ENCODE data around the gene SCAPER. TPM values are rescaled to one million over a fixed set of nuclear protein-coding genes. Genes with fewer than 3 reads are reported as not detected.
"Not testable (repeated sequence)": the region's sequence is repeated elsewhere in the genome, so short reads cannot be mapped to it uniquely, and the experiment has no call there.

Gene SCAPER
- total RNA-seq, 2 experiments from 2014 or later = 18.6 to 19.8 TPM

DNA sequence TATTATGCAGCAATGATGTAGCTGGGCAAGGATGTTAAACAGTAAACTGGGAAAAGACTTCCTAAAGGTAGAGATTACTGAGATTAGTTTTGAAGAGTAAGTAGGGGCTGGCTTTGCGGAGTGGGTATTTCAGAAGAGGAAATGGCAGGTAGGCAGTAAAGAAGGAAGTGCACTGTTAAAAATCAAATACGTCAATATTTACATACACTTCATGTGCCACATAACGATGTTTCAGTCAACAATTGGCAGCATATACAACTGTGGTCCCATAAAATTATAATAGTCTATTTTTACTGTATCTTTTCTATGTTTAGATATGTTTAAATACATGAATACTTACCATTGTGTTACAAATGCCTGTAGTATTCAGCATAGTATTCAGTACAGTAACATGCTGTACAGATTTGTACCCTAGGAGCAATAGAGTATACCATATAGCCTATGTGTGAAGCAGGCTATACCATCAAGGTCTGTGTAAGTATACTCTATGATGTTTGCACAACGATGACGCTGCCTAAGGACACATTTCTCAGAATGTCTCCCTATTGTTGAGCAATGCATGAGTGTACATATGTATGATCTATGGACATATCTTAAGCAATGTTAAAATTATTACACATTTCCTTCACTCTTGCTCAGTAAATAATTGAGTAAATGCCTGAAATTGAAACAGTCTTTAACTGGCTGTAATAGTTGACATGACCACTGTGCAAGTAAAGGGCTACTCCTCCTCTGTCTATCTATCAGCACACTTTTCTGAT, 371.9 kb downstream of the SCAPER start:
- ChIA-PET CTCF (no interaction called here), POLR2A (no interaction called here)

DNA sequence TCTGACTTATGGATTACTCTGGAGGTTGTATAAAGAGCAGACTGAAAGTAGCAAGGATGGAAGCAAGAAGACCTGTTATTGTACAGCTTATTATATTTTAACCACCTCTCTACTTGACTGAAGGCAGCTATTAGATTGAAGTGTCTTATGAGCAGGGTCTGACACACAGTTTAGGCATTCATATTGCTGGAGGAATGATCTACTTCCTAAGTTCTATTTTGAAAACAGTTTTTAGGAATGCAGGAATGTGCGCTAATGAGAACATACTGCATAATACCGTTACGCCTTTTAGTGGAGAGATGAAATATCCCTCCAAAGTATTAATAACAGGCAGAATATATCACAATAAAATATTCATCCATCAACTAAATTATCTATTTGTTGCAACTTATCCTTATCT, 375.2 kb downstream of the SCAPER start:
- POLR2A ChIA-PET = no interaction called here
- CTCF ChIA-PET = no interaction called here

DNA sequence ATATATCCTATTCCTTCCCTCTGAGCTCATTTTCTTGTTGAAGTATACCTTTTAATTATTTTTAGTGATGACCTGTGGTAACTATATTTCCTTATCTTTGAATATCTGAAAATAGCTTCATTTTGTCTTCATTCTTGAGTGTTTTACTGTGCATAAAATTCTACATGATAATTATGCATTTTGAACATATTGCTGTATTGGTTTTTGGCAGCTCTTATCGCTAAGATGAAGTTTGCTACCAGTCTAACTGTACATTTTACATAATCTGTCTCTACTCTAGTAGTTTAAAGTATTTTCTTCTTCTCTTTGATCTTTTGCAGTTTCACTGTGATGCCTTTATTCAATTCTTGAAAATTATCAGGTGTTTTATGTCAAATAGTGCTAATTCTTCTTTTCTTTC, 379.0 kb downstream of the SCAPER start:
- ChIA-PET POLR2A (no interaction called here), CTCF (no interaction called here)

DNA sequence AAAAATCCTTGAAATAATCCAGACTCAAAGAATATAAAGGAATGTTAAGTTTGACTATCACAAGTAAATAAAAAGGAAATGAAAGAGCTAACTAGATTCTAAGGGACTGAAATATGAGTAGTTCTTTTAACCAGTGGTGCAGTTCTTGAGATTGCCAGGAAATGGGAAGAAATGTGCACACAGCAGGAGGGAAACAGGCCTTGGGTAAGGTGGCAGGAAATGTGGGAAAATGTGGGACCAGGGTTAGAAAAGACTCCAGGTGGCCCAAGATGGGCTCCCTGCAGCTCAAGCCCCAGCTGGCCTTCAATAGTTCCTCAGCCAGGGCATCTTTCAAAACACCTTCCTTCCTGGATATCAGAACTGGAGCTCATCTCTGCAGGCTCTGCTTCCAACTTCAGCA, 387.2 kb downstream of the SCAPER start:
- POLR2A ChIA-PET = no interaction called here
- CTCF ChIA-PET = no interaction called here

DNA sequence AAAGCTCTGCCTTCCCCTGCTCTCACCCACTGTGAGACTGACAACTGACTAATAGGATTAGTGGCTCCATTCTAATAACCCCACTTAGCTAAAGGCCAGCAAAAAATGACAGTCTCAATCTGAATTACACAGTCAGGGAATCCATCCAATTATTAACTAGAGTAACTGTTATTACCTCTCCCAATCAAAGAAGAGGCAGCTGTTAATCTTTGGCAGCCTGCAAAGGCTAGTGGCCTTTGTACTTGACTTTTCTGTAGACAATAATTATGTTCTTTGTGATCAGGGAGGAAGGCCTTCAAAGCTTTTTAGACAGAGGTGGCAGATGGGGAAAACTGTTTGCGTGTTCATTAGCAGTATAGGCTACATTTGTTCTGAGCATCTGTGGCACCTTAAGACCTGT, 390.9 kb downstream of the SCAPER start:
- ChIA-PET POLR2A (no interaction called here), CTCF (no interaction called here)

DNA sequence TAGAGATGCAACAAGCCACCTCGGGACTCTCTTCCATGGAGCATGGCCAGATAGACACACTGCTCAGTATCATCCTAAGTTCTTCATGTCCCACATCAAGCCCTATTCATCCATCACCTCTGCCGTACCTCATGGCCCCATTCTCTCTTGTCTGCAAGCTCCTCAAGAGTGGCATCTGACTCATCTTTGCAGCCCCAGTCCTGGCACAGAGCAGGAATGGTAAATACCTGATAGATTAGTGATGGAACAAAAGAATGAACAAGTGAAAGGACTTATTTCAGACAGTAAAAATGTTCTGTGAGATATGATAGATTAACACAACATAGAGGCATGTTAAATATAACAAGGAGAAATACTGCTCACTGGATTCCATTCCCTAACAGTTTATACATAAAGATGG, 392.2 kb downstream of the SCAPER start:
- CTCF ChIA-PET = no interaction called here
- POLR2A ChIA-PET = no interaction called here

DNA sequence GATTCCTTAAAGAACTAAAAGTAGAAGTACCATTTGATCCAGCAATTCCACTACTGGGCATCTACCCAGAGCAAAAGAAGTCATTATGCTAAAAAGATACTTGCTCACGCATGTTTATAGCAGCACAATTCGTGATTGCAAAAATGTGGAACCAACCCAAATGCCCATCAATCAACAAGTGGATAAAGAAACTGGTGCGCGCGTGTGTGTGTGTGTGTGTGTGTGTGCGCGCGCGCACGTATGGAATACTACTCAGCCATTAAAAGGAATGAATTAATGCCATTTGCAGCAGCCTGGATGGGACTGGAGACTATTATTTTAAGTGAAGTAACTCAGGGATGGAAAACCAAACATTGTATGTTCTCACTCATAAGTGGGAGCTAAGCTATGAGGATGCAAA, 394.5 kb downstream of the SCAPER start:
- POLR2A ChIA-PET, CTCF ChIA-PET: not testable (repeated sequence)

DNA sequence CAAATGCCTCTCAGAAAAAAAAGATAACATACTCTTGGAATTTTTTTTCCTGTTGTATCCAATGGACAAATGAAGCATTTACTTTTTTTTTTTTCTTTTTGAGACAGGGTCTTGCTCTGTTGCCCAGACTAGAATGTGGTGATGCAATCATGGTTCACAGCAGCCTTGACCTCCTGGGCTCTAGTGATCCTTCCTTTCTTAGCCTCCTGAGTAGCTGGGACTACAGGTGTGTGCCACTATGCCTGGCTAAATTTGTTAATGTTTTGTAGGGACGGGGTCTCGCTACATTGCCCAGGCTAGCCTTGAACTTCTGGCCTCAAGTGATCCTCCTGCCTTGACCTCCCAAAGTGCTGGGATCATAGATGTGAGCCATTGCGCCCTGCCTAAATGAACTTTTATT, 401.3 kb downstream of the SCAPER start:
- ChIA-PET POLR2A (no interaction called here), CTCF (no interaction called here)

DNA sequence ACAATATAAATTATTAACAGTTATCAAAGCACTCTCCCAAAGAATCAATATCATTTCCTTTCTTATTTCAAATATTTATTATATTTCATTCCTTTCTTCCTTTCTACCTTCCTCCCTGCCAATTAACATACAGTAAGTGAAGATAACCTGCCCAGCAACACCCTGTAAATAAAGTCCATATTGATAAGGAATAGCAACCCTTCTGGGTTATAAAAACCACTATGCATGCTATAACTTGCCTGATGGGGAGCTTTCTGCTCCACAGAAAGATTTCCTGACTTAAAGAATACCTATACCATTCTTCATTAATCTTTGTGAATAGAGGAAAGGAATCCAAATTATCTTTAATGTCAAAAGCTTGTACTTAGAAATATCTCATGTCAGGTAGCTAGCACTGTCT, 402.0 kb downstream of the SCAPER start:
- POLR2A ChIA-PET = interaction anchor here (0.6 kb wide), 1 partner anchor 386 kb away, joined by 3 read pairs; no protein-coding TSS in a partner anchor
- CTCF ChIA-PET = no interaction called here

DNA sequence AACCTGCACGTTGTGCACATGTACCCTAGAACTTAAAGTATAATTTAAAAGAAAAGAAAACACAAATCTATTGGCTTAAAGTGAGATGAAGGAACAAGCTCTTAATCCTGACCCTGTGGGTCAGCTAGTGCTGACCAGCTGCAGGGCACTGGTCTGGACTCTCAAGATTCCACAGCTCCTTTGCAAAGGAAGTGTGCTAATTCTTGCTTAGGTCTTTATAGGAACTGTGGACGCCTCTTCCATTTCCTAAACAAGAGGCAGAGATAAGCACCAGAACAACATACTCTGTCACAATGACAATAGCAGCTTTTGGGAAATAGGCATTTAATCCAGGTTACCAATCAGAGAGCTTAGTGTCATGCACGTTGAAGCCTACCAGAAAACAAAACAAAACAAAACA, 402.5 kb downstream of the SCAPER start:
- POLR2A ChIA-PET = interaction anchor here (0.6 kb wide), 1 partner anchor 385 kb away, joined by 3 read pairs; no protein-coding TSS in a partner anchor
- CTCF ChIA-PET = no interaction called here

DNA sequence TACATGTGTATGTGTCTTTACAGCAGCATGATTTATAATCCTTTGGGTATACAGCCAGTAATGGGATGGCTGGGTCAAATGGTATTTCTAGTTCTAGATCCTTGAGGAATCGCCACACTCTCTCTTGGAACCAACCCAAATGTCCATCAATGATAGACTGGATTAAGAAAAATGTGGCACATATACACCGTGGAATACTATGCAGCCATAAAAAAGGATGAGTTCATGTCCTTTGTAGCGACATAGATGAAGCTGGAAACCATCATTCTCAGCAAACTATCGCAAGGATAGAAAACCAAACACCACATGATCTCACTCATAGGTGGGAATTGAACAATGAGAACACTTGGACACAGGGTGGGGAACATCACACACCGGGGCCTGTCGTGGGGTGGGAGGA, 403.0 kb downstream of the SCAPER start:
- CTCF ChIA-PET, POLR2A ChIA-PET: not testable (repeated sequence)

DNA sequence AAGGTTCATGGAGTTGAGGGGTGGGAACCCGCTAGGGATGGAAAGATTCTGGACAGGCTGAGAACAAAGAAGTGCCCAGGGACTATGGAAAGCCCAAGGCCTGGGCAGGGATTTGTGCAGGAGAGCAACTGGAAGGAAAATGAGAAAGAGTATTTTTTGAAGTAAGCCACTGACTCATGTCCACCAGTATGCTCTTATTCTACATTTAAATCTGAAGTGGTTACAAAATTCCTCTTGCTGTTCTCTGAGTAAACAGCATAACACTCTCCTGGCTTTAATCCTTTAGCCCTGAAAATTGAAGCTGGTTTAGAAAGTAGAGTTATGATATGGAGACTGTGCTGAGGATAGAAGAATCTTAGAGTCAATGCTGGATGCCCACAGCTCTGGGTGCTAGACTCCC, 403.4 kb downstream of the SCAPER start:
- ChIA-PET CTCF (interaction anchor here (0.5 kb wide), 1 partner anchor 267 kb away, joined by 4 read pairs; no protein-coding TSS in a partner anchor), POLR2A (no interaction called here)

DNA sequence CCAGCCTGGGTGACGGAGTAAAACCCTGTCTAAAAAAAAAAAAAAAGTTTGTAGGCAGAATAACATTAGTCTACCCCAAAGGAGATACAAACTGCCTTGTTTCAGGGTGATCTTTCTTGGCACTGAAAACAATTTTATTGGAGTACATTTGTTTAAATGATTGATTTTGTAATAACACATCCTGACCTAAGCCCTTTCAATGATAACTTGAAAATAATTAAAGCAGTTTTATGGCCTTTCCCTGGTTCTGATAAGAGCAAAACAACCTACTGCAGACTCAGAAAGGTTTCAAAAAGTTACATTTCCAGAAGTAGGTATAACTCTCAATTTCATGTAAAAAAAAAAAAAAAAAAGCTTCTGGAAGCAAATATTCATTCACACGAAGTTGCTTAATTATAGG, 404.1 kb downstream of the SCAPER start:
- CTCF ChIA-PET = no interaction called here
- POLR2A ChIA-PET = no interaction called here

DNA sequence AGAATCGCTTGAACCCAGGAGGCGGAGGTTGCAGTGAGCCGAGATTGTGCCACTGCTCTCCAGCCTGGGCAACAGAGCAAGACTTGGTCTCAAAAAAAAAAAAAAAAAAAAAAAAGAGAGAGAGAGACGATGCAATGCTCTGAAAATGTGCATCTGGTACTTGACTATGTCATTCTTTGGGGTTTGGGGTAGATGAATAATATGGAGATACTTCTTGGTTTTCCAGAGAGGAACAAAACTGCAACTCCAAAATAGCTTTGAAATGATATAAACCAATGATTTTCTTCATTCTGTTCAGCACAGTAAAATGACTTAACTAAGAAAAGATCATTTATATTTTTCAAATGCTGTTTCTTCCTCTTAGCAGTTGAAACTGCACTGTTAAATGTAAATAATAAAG, 409.7 kb downstream of the SCAPER start:
- POLR2A ChIA-PET = no interaction called here
- CTCF ChIA-PET = no interaction called here

DNA sequence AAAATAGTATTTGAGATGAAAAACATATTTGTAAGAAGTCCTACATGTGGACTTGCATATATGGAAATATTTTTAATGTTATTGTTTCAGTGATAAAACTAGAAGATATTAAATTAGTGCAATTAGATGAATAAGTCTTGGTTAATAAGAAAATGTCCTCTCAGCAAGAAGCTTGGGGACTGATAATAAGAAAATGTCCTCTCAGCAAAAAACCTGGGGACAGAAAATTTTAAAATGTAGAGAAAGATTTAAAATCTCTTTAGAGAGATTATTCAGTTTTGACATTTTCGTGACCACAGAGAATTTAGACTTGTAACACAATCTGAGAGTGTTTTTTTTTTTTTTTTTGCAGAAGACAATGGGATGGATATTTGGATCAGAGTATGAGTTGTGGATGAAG, 412.6 kb downstream of the SCAPER start:
- POLR2A ChIA-PET = no interaction called here
- CTCF ChIA-PET = no interaction called here

DNA sequence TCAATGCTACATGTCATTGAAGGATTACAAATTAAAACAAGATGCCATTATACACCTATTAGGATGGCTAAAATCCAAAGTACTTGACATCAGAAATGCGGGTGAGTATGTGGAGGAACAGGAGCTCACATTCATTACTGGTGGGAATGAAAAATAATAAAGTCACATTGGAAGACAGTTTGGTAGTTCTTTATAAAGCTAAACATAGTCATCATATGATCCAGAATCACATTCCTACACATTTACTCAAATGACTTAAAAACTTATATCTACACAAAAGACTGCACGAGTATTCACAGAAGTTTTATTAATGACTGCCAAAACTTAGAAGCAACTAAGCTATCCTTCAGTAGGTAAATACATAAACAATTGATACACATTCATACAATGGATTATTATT, 421.4 kb downstream of the SCAPER start:
- ChIA-PET POLR2A (no interaction called here), CTCF (no interaction called here)

DNA sequence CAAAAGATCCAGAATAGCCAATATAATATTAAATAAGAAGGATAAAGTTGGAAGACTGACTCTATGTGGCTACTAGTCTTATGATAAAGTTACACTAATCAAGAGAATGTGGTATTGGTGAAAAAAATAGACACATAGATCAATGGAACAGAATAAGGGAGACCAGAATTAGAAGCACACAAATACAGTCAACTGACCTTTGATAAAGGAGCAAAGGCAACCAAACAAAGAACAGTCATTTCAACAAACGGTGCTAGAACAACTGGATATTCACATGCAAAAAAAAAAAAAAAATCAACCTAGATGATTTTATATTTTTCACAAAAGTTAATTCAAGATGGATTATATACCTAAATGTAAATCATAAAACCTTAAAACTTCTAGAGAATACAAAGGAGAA, 422.1 kb downstream of the SCAPER start:
- POLR2A ChIA-PET = no interaction called here
- CTCF ChIA-PET = no interaction called here

DNA sequence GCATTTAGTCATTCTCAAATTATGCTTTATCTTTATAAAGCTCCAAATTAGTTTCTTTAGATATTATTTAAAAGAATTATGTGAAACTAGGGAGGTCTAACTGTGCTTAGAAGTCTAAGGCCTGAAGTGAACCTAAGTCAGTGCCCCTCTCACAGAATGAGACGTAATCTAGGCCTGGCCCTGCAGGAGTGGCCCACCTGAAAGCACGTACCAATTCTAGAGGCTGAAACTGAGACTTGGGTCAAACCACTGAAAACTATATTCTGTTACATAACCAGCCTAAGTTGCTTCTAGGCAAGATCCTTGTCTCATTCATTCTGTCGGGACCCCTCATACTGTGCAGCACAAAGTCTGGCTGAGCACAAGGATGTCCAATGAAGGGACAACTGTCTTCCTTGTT, 424.9 kb downstream of the SCAPER start:
- CTCF ChIA-PET = no interaction called here
- POLR2A ChIA-PET = no interaction called here

DNA sequence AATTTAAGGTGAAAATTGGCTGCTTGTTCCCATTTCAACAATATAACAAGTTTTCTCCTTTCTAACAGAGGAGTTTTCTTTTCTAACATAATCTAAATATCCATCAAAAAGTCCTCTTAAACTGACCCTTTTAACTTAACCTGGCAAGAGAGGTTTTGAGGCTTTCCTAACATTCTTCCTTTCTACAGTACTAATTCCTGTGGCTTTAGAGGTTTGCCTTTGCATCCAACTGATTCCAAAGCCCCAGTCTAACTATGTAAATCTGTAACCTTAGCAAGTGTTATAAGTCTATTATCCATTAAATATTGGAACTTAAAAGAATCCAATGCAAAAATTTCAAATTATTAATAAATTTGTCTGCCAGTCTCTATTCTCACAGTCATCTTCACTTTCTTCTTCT, 434.4 kb downstream of the SCAPER start:
- ChIA-PET CTCF (no interaction called here), POLR2A (no interaction called here)

DNA sequence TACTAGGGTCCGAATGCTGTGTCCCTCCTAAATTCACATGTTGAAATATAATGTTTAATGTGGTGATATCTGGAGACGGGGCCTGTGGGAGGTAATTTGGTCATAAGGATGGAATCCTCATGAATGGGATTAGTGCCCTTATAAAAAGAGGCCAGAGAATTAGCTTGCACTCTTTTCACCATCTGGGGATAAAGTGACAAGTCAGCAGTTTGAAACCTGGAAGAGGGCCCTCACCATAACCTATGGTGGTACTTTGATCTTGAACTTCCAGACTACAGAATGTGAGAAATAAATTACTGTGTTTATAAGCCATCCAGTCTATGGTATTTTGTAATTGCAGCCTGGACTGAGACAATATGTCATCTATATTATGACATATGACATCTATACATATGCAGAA, 436.4 kb downstream of the SCAPER start:
- ChIA-PET CTCF (no interaction called here), POLR2A (no interaction called here)

DNA sequence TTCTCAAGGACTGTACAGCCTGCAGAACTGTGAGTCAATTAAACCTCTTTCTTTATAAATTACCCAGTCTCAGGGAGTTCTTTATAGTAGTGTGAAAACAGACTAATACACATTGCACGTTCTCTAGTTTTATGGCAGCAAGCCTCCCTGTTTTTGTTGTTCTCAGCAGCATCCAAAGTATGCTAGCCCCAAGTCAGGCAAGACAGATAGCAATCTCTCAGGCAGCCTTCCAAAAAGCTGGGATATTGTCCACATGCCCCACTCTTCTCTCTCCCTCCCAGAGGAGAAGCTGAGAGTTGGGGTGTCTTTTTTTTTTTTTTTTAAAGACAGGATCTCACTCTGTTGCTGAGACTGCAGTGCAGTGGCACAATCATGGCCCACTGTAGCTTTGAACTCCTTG, 438.0 kb downstream of the SCAPER start:
- POLR2A ChIA-PET = no interaction called here

DNA sequence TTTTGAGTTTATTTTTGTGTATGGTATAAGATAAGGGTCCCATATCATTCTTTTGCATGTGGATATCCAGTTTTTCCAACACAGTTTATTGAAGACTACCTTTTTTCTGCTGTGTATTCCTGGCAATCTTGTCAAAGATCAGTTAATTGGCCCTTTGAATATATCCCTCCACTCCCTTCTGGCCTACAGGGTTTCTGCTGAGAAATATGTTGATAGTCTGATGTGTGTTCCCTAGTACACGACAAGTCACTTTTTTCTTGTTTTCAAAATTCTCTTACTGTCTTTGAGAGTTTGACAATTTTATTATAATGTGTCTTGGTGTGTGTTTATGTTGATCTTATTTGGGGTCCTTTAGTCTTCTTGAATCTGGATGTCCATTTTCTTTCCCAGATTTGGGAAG, 439.4 kb downstream of the SCAPER start:
- CTCF ChIA-PET = no interaction called here

More for the DNA sequence above, 438.0 kb downstream of the SCAPER start:
- CTCF ChIA-PET = no interaction called here

DNA sequence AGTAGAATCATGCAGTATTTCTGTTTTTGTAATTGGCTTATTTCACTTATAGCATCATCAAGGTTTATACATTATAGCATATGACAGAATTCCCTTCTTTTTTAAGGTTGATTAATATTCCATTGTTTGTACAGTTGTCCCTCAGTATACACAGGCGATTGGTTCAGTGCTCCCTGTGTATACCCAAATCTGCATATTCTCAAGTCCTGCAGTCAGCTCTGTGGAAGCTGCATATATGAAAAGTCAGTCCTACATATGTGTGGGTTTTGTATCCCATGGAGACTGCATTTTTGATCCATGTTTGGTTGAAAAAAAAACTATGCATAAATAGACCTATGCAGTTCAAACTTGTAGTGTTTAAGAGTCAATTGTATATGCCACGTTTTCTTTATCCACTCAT, 440.9 kb downstream of the SCAPER start:
- ChIA-PET CTCF (no interaction called here), POLR2A (no interaction called here)

More for the DNA sequence above, 439.4 kb downstream of the SCAPER start:
- POLR2A ChIA-PET = no interaction called here
